OCI-LY7 (cell line): ENCODE data around the gene ARGLU1. TPM values are rescaled to one million over a fixed set of nuclear protein-coding genes. Genes with fewer than 3 reads are reported as not detected.

Experiments used
- BruUV-seq: library from RNA; stranded (reverse); fragments of 400-500 nt; replicated peaks from 2 replicates; lab custom pipeline; 2021; lab: Mats Ljungman, UMichigan
- CTCF ChIA-PET: fragments of 300-600 bp; sonication (Branson Sonifier 250); formaldehyde crosslinking; loops from one replicate; lab custom pipeline; 2022; ENCODE audit warnings: antibody characterized with exemption; ENCODE audit not compliant: unreplicated experiment; lab: Charles Lee
- POLR2A ChIA-PET: fragments of 300-600 bp; sonication (Branson Sonifier 250); formaldehyde crosslinking; loops from one replicate; lab custom pipeline; 2022; ENCODE audit warnings: antibody characterized with exemption; lab: Charles Lee
- DNase-seq: peaks from one replicate; pipeline ENCODE4 v3.0.0-alpha.2; 2015; ENCODE audit warnings: low spot score
- H2AFZ ChIP-seq: fragments of 200-600 bp; sonication (generic), shearing (Covaris generic); 2 replicates; pipeline ENCODE4 v1.6.1; 2014; ENCODE audit warnings: mild to moderate bottlenecking, antibody characterized with exemption, low read length, moderate library complexity
- H3K27ac ChIP-seq: fragments of 200-600 bp; sonication (generic); 2 replicates; pipeline ENCODE4 v1.5.1; 2014; ENCODE audit warnings: mixed run types, low read depth, mild to moderate bottlenecking, moderate library complexity, low read length, inconsistent platforms; ENCODE audit not compliant: poor library complexity, severe bottlenecking
- H3K36me3 ChIP-seq: fragments of 200-600 bp; sonication (generic); 2 replicates; pipeline ENCODE4 v1.6.1; 2014; ENCODE audit warnings: mild to moderate bottlenecking, antibody characterized with exemption, low read length, moderate library complexity, mixed read lengths; ENCODE audit not compliant: insufficient read depth
- H3K4me1 ChIP-seq: fragments of 200-600 bp; sonication (generic); 2 replicates; pipeline ENCODE4 v1.5.1; 2014; ENCODE audit warnings: mild to moderate bottlenecking, low read length; ENCODE audit not compliant: insufficient read depth, poor library complexity, severe bottlenecking
- H3K4me2 ChIP-seq: fragments of 200-600 bp; sonication (generic); 2 replicates; pipeline ENCODE4 v1.6.1; 2014; ENCODE audit warnings: mild to moderate bottlenecking, low read length
- H3K4me3 ChIP-seq: fragments of 200-600 bp; sonication (generic); 2 replicates; pipeline ENCODE4 v1.5.1; 2014; ENCODE audit warnings: mild to moderate bottlenecking, low read depth, low read length; ENCODE audit not compliant: poor library complexity, severe bottlenecking
- H3K79me2 ChIP-seq: fragments of 200-600 bp; sonication (generic); 2 replicates; pipeline ENCODE4 v1.6.1; 2016; ENCODE audit warnings: low read depth, mild to moderate bottlenecking, low read length, moderate library complexity, mixed read lengths; ENCODE audit not compliant: insufficient read depth
- H3K9me2 ChIP-seq: fragments of 200-600 bp; sonication (generic); 2 replicates; pipeline ENCODE4 v1.6.1; 2016; ENCODE audit warnings: mild to moderate bottlenecking, low read length, mixed read lengths; ENCODE audit not compliant: insufficient read depth
- H3K9me3 ChIP-seq: fragments of 200-600 bp; sonication (generic); 2 replicates; pipeline ENCODE4 v1.6.1; 2014; ENCODE audit warnings: mild to moderate bottlenecking, mixed run types, low read length, mixed read lengths
- H4K20me1 ChIP-seq: fragments of 200-600 bp; sonication (generic); 2 replicates; pipeline ENCODE4 v1.6.1; 2014; ENCODE audit warnings: mild to moderate bottlenecking, antibody characterized with exemption, low read length, moderate library complexity, mixed read lengths; ENCODE audit not compliant: insufficient read depth
- CTCF ChIP-seq: fragments of 200-600 bp; sonication (generic); conservative IDR thresholded peaks from 2 replicates; pipeline ENCODE4 v1.5.1; 2014; ENCODE audit warnings: mild to moderate bottlenecking, antibody characterized with exemption, low read length, moderate library complexity, mixed read lengths
- EZH2phosphoT487 ChIP-seq: fragments of 200-600 bp; sonication (generic); IDR thresholded peaks from 2 replicates; pipeline ENCODE4 v1.6.1; 2018; ENCODE audit warnings: low read depth, borderline replicate concordance, mild to moderate bottlenecking, mixed run types, antibody characterized with exemption, low read length, moderate library complexity, mixed read lengths
- intact Hi-C: fragments of 100-400 bp; cut with micrococcal nuclease; formaldehyde crosslinking; loops from one replicate; pipeline ENCODE4 v1.10.0; 2022; ENCODE audit not compliant: unreplicated experiment
- total RNA-seq, 2 experiments: library from RNA; depleted of rRNA in 1 of 2; stranded (reverse); fragments of >200 nt in 1 of 2; shearing (Covaris generic) in 1 of 2; gene quantifications; 2 replicates each; pipeline ENCODE4 v1.2.3, GENCODE V29; 2014 to 2022

ARGLU1 gene
- total RNA-seq, 2 experiments from 2014 or later = 71.6 to 71.9 TPM

- Histone ChIP-seq H2AFZ (no peak overlapping the region), H3K4me2 (no peak overlapping the region), H3K9me3 (no peaks in the 10 kb centered on the region), H4K20me1 (no peaks in the 10 kb centered on the region), H3K27ac (no peak overlapping the region), H3K36me3 (no peaks in the 10 kb centered on the region), H3K9me2 (no peaks in the 10 kb centered on the region), H3K4me1 (no peaks in the 10 kb centered on the region), H3K4me3 (no peak overlapping the region), H3K79me2 (no peaks in the 10 kb centered on the region)
- no peak for DNase-seq
- intact Hi-C loops = no loop called here
- POLR2A ChIA-PET = no interaction called here
- no TSS peak for BruUV-seq
- TF ChIP-seq EZH2phosphoT487 (no peak), CTCF (no peak)
- CTCF ChIA-PET = no interaction called here
Observed at GRCh38 chr13:106528718-106529414, 39.1 kb downstream of the ARGLU1 start.

GRCh38 chr13:106527826-106528225, 40.1 kb downstream of the ARGLU1 start:
- no peak for TF ChIP-seq EZH2phosphoT487
- TF ChIP-seq CTCF = no peak
- Histone ChIP-seq H3K79me2 (no peaks in the 10 kb centered on the region), H3K9me2 (no peaks in the 10 kb centered on the region), H3K36me3 (no peaks in the 10 kb centered on the region), H3K27ac (no peak overlapping the region), H3K4me2 (no peak overlapping the region), H2AFZ (no peak overlapping the region), H3K4me1 (no peaks in the 10 kb centered on the region), H3K4me3 (no peak overlapping the region), H3K9me3 (no peaks in the 10 kb centered on the region), H4K20me1 (no peaks in the 10 kb centered on the region)
- BruUV-seq = no TSS peak
- ChIA-PET POLR2A (no interaction called here), CTCF (no interaction called here)
- no peak for DNase-seq
- intact Hi-C loops = no loop called here

GRCh38 chr13:106527445-106527801, 40.5 kb downstream of the ARGLU1 start:
- H4K20me1 ChIP-seq = no peaks in the 10 kb centered on the region
- intact Hi-C loops = no loop called here
- no peaks in the 10 kb centered on the region for H3K4me1 ChIP-seq
- POLR2A ChIA-PET = no interaction called here
- no peak for DNase-seq
- no peak overlapping the region for H2AFZ ChIP-seq
- CTCF ChIA-PET = no interaction called here
- no peak overlapping the region for H3K4me2 ChIP-seq
- no peaks in the 10 kb centered on the region for H3K36me3 ChIP-seq
- H3K79me2 ChIP-seq = no peaks in the 10 kb centered on the region
- no peaks in the 10 kb centered on the region for H3K9me2 ChIP-seq
- no peak overlapping the region for H3K27ac ChIP-seq
- BruUV-seq = no TSS peak
- no peak overlapping the region for H3K4me3 ChIP-seq
- H3K9me3 ChIP-seq = no peaks in the 10 kb centered on the region
- no peak for TF ChIP-seq CTCF
- no peak for TF ChIP-seq EZH2phosphoT487
